Activated CD8-positive, alpha-beta memory T cell treated with anti-CD3 and anti-CD28 coated beads for 24 hours (primary cell): ENCODE results near the gene LGALSL.
A peak's percentile ranks its signal among the peaks of the same experiment; 100 is the strongest.

Source experiments
- DNase-seq: peaks from one replicate; pipeline ENCODE4 v3.0.0-alpha.2; 2020

The LGALSL gene

GRCh38 chr2:64474121-64474571 is 20.2 kb downstream of the LGALSL start:
- DNase-seq = no peak

GRCh38 chr2:64474636-64475035 is 20.7 kb downstream of the LGALSL start:
- no peak for DNase-seq

GRCh38 chr2:64477037-64477436 is 23.1 kb downstream of the LGALSL start:
- DNase-seq = no peak

- no peak for DNase-seq
Observed at GRCh38 chr2:64477979-64478378, 24.0 kb downstream of the LGALSL start.

GRCh38 chr2:64478502-64479230 is 24.7 kb downstream of the LGALSL start:
- DNase-seq = no peak

DNA sequence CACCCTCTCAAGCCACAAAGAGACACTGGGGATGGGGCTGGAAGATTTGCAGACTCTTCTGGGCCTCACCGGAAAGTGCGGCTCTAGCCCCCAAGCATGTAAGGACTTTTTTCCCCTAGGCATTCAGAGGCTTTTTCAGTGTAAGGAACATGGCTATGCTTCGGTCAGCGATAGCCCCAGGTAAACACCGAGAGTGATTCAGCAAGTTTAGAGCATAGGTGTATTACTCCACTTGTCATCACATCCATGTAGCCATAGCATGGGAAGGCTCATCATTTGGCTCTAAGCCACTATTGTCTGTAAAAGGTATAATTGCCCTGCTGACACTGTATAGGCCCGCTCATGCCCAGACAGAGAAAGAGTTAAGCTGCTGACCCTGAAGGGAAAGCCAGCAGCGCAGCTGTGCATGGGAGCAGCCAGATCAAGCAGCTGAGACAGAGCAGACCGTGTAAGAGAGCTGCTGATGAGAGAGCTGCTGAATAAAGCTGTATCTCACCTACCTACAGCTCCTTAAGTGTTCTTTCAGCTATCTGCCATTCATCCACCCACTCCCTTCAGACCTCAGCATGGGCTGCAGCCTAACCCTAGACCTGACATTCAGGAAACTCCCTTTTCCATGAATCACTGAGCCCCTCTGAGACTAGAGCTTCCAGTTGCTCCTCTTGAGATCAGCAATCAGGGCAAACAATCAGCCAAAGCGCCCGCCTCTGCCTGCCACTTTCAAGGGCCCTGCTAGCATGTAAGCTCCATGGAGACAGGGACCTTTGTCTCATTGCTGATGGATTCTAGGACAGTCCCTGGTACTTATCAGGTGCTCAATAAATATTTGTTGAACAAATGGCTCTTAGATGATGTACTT is 25.5 kb downstream of the LGALSL start:
- DNase-seq = no peak

GRCh38 chr2:64481665-64482064 is 27.7 kb downstream of the LGALSL start:
- DNase-seq = no peak

GRCh38 chr2:64482243-64482642 is 28.3 kb downstream of the LGALSL start:
- no peak for DNase-seq

- no peak for DNase-seq
Observed at GRCh38 chr2:64482765-64483504, 29.0 kb downstream of the LGALSL start.

- DNase-seq = no peak
Observed at GRCh38 chr2:64485331-64485730, 31.4 kb downstream of the LGALSL start.

DNA sequence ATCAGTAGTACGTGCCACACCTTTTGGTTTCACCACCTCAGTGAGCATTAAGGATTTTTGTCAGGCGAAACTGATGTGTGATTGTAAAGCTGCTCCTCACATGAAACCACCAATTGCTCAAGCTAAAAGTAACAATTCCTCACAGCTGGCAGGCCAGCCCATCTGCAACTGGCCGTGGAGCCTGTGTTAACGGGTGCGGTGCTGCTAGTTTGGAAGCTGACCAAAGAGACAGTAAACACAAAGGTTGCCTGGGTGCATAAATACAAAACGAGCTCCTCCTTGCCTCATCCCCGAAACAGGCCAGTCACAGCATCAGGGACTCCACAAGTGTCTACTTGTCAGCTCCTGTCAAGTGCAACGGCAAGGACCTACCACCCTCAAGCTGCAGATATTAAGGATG is 32.0 kb downstream of the LGALSL start:
- DNase-seq = no peak

DNA sequence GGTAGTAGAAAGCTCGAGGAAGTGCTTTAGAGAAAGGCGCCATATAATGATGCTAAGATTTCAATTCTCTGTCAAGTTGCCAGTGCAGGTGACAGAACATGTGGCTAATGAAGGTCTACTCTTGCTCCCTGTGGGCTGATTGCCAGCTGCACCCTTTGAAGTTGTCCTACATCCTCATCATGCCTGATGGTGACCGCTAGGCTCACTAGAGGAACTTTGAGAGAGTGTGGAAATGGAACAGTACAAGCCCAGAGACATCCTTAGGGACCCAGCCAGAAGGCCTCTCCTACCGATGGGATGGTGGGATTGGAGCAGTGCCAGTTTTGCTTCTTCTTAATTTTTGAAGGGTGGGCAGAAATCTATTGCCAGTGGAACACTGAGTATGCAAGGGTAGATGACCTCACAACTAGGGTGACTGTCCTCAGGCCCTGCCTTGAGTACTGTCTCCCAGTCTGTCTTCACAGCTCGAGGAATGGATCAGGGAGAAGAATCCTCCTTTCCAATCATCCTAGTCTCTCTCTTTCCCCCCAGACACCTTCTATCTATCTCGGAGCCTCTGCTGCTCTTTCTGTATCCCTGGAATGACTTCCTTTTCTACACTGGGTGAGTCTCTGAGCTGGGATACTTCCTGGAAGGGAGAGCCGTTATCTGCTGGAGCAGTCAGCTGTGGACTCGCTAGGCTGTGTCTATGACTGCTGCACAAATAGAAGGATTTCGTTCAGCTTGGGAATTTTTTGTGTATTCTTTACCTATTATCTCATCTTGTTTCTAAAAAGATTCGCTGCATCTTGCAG is 33.5 kb downstream of the LGALSL start:
- no peak for DNase-seq

DNA sequence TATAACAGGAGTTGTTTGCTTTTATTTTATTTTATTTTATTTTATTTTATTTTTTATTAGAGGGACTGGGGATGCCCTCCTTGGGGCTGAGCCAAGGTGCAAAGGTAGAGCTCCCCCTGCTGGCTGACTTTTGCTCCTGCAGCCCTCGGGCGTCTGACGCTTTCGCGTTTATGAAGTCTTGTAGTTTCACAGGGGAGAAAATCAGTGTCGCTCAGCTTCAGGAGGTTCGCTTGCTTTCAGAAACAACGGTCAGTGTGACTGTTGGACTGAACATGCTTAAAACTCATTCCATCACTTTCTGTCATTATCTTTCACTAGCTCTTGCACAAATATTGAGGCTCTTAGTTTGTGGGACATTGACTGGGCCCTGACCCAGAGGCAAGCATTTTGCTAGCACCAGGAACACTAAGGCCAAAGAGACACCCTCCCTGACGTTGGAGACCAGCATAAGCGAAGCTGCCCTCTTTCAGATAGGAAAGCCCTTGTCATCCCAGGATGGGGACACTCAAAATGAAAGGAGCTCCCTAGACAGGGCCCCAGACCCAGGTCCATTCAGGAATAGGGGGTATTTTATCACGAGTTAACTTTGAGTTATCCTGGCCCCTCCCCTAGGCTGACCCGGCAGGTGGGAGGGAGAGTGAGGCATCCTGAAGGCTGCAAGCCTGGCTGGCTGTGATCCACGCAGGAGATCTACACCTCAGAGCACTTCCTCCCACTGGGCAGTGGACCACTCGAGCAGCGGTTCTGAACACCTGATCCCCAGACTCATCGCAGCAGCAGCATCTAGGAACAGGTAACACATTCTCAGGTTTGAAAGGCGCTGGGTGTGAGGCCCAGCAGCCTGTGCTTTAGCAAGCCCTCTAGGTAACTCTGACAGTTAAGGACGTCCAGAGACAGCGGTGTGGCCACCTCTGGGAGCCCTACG is 34.4 kb downstream of the LGALSL start:
- DNase-seq = peak; percentile 93

- DNase-seq = no peak
Observed at GRCh38 chr2:64489081-64489751, 35.3 kb downstream of the LGALSL start.

GRCh38 chr2:64491426-64491825 is 37.5 kb downstream of the LGALSL start:
- no peak for DNase-seq

DNA sequence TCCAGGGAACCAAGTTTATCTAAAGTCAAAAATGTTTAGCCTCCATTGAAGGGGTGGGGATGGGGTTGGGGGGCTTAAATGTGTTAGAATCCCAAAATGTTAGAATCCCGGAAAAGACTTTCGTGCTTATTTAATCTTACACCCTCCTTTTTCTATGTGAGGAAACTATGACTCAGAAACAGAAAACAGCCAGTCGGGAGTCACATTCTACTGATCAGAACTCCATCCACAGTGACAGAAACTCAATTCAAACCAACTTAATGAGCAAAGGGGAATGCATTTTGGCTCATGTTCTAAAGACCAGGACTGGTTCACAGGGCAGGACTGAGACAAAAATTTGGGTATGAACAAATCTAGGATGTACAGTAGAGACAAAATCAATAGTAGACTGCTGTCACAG is 38.3 kb downstream of the LGALSL start:
- DNase-seq = no peak

- no peak for DNase-seq
Observed at GRCh38 chr2:64492821-64493220, 38.9 kb downstream of the LGALSL start.

GRCh38 chr2:64493788-64494187 is 39.8 kb downstream of the LGALSL start:
- no peak for DNase-seq

DNA sequence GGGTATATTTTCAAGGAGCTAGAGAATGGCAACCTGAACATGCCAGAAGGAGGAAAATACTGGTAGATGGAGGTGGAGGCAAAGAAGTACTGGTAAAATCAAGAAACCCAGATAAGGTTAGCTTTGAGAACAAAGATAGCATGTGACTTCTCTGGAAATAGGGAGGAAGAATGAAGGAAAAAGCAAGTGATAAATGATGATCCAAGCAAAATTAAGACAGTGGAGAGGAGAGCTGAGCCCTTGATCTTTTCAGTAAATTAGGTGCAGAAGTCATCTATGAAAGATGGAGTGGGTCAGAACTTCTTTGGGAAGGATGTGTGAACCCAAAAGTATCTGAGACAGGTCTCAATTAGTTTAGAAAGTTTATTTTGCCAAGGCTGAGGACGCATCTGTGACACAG is 44.5 kb downstream of the LGALSL start:
- no peak for DNase-seq

- DNase-seq = no peak
Observed at GRCh38 chr2:64500549-64500948, 46.6 kb downstream of the LGALSL start.

GRCh38 chr2:64501946-64502345 is 48.0 kb downstream of the LGALSL start:
- DNase-seq = no peak
